H1 (cell line): ENCODE data around the gene TSPEAR. TPM values are rescaled to one million over a fixed set of nuclear protein-coding genes. Genes with fewer than 3 reads are reported as not detected.
A peak's percentile ranks its signal among the peaks of the same experiment; 100 is the strongest.

Experiments used
- CTCF ChIA-PET: fragments of 300-600 bp; sonication (Branson Sonifier 250); formaldehyde crosslinking; loops from one replicate; lab custom pipeline; 2021; ENCODE audit not compliant: partially characterized antibody; lab: Charles Lee
- POLR2A ChIA-PET: fragments of 300-600 bp; sonication (Branson Sonifier 250); formaldehyde crosslinking; loops from one replicate; lab custom pipeline; 2021; ENCODE audit warnings: inconsistent platforms; ENCODE audit not compliant: partially characterized antibody; lab: Charles Lee
- DNase-seq, 2 experiments: peaks; one replicate each; pipeline versions ENCODE4 v3.0.0 to v3.0.0-alpha.2; 2010 to 2022; ENCODE audit warnings: low spot score in 2 of 2, low read depth in 1 of 2, mixed read lengths in 1 of 2
- FAIRE-seq: peaks from 2 replicates; lab custom pipeline; 2011; peaks lifted over from hg19 to GRCh38; lab: Jason Lieb, UNC
- H2AFZ ChIP-seq: 2 replicates; pipeline ENCODE4 v1.8.1; 2012; ENCODE audit warnings: low read length, inconsistent platforms
- H2AK5ac ChIP-seq: 2 replicates; pipeline ENCODE4 v1.6.1; 2013; ENCODE audit warnings: low read depth, low read length
- H2BK120ac ChIP-seq: replicated peaks from 2 replicates; pipeline ENCODE3; 2013; ENCODE audit warnings: low read depth, low read length, inconsistent platforms
- H2BK12ac ChIP-seq: 2 replicates; pipeline ENCODE4 v1.6.1; 2013; ENCODE audit warnings: low read depth, low read length
- H2BK15ac ChIP-seq: 2 replicates; pipeline ENCODE4 v1.6.1; 2013; ENCODE audit warnings: low read length
- H2BK20ac ChIP-seq: 2 replicates; pipeline ENCODE4 v1.6.1; 2013; ENCODE audit warnings: low read length
- H2BK5ac ChIP-seq: 2 replicates; pipeline ENCODE4 v1.6.1; 2013; ENCODE audit warnings: low read depth, low read length
- H3K14ac ChIP-seq: 2 replicates; pipeline ENCODE4 v1.6.1; 2013; ENCODE audit warnings: inconsistent platforms; ENCODE audit not compliant: insufficient read length
- H3K18ac ChIP-seq: 2 replicates; pipeline ENCODE4 v1.6.1; 2013; ENCODE audit warnings: low read length; ENCODE audit errors: extremely low read depth
- H3K23ac ChIP-seq: 2 replicates; pipeline ENCODE4 v1.6.1; 2013; ENCODE audit warnings: inconsistent platforms; ENCODE audit not compliant: insufficient read length
- H3K23me2 ChIP-seq: 2 replicates; pipeline ENCODE4 v1.6.1; 2013; ENCODE audit warnings: low read depth, low read length
- H3K27ac ChIP-seq: 2 replicates; pipeline ENCODE4 v1.6.1; 2011; ENCODE audit warnings: low read depth, low read length, inconsistent platforms
- H3K27me3 ChIP-seq, 4 experiments: replicated peaks in 1 of 4; 1 replicate in 1 of 4; 2 replicates in 3 of 4; pipeline versions ENCODE4 v1.6.1 to v1.8.1; 2011 to 2013; ENCODE audit warnings: low read length in 3 of 4, mild to moderate bottlenecking in 3 of 4, inconsistent platforms in 2 of 4, mixed read lengths in 2 of 4, moderate library complexity in 1 of 4; ENCODE audit not compliant: control insufficient read depth in 3 of 4, insufficient read depth in 3 of 4; ENCODE audit errors: extremely low read depth in 1 of 4
- H3K36me3 ChIP-seq, 4 experiments: 2 replicates each; pipeline versions ENCODE4 v1.6.1 to v1.8.1; 2011 to 2013; ENCODE audit warnings: mild to moderate bottlenecking in 4 of 4, low read length in 3 of 4, moderate library complexity in 2 of 4, control low read depth in 1 of 4, inconsistent platforms in 1 of 4; ENCODE audit not compliant: insufficient read depth in 4 of 4, control insufficient read depth in 2 of 4
- H3K4ac ChIP-seq: replicated peaks from 2 replicates; pipeline ENCODE3; 2013; ENCODE audit warnings: low read length, low read depth, mixed read lengths, inconsistent platforms; ENCODE audit not compliant: insufficient read length
- H3K4me1 ChIP-seq, 4 experiments: replicated peaks in 1 of 4; 1 replicate in 1 of 4; 2 replicates in 3 of 4; pipeline versions ENCODE4 v1.6.1 to v1.8.1; 2011 to 2013; ENCODE audit warnings: low read length in 3 of 4, inconsistent platforms in 2 of 4, mixed read lengths in 1 of 4; ENCODE audit not compliant: insufficient read depth in 4 of 4, control insufficient read depth in 3 of 4
- H3K4me2 ChIP-seq, 2 experiments: 2 replicates each; pipeline versions ENCODE4 v1.6.1 to v1.8.1; 2011 to 2013; ENCODE audit warnings: low read depth in 2 of 2, low read length in 2 of 2, control low read depth in 1 of 2, inconsistent platforms in 1 of 2, mild to moderate bottlenecking in 1 of 2; ENCODE audit not compliant: insufficient read depth in 1 of 2
- H3K4me3 ChIP-seq, 4 experiments: fragments of 200-600, 300-600 bp in 1 of 4; sonication (generic), shearing (Covaris generic), sonication (Bioruptor Twin) in 1 of 4; 2 replicates each; pipeline versions ENCODE4 v1.5.1 to v1.8.1; 2011 to 2016; ENCODE audit warnings: low read length in 4 of 4, low read depth in 3 of 4, control low read depth in 2 of 4, inconsistent platforms in 2 of 4, mild to moderate bottlenecking in 2 of 4, mixed read lengths in 1 of 4, moderate library complexity in 1 of 4; ENCODE audit not compliant: insufficient read depth in 2 of 4; ENCODE audit errors: extremely low read depth in 1 of 4
- H3K56ac ChIP-seq: replicated peaks from 2 replicates; pipeline ENCODE3; 2013; ENCODE audit warnings: low read depth, mild to moderate bottlenecking, mixed read lengths, low read length, inconsistent platforms; ENCODE audit not compliant: insufficient read length
- H3K79me1 ChIP-seq: 2 replicates; pipeline ENCODE4 v1.6.1; 2013; ENCODE audit warnings: low read depth, low read length, control low read depth
- H3K79me2 ChIP-seq, 2 experiments: 2 replicates each; pipeline versions ENCODE4 v1.6.1 to v1.8.1; 2012 to 2013; ENCODE audit warnings: low read length in 2 of 2, mild to moderate bottlenecking in 2 of 2, inconsistent platforms in 1 of 2; ENCODE audit not compliant: insufficient read depth in 2 of 2, control insufficient read depth in 1 of 2
- H3K9ac ChIP-seq, 4 experiments: replicated peaks in 1 of 4; 1 replicate in 1 of 4; 2 replicates in 3 of 4; pipeline versions ENCODE4 v1.6.1 to v1.8.1; 2011 to 2013; ENCODE audit warnings: low read depth in 3 of 4, low read length in 3 of 4, control low read depth in 2 of 4, mild to moderate bottlenecking in 2 of 4, moderate library complexity in 2 of 4, inconsistent platforms in 1 of 4; ENCODE audit errors: extremely low read depth in 1 of 4
- H3K9me3 ChIP-seq, 2 experiments: 2 replicates each; pipeline versions ENCODE4 v1.6.1 to v1.8.1; 2012 to 2013; ENCODE audit warnings: mild to moderate bottlenecking in 2 of 2, moderate library complexity in 2 of 2, control low read depth in 1 of 2, inconsistent platforms in 1 of 2, low read depth in 1 of 2, low read length in 1 of 2, mixed read lengths in 1 of 2; ENCODE audit not compliant: insufficient read depth in 2 of 2
- H4K20me1 ChIP-seq, 2 experiments: replicated peaks in 1 of 2; 2 replicates each; pipeline versions ENCODE3 to v1.8.1; 2011 to 2013; ENCODE audit warnings: inconsistent platforms in 2 of 2, low read length in 2 of 2, mild to moderate bottlenecking in 1 of 2; ENCODE audit not compliant: insufficient read depth in 2 of 2, control insufficient read depth in 1 of 2
- H4K5ac ChIP-seq: 2 replicates; pipeline ENCODE4 v1.6.1; 2013; ENCODE audit warnings: low read length, low read depth, mixed read lengths, inconsistent platforms; ENCODE audit not compliant: insufficient read length
- H4K8ac ChIP-seq: 2 replicates; pipeline ENCODE4 v1.8.0; 2013; ENCODE audit warnings: mild to moderate bottlenecking, moderate library complexity, low read length, inconsistent platforms; ENCODE audit not compliant: insufficient read depth; ENCODE audit errors: extremely low read depth
- H4K91ac ChIP-seq: replicated peaks from 2 replicates; pipeline ENCODE3; 2013; ENCODE audit warnings: low read length, mixed read lengths, inconsistent platforms; ENCODE audit not compliant: insufficient read length
- EGR1 ChIP-seq: IDR thresholded peaks from 2 replicates; pipeline ENCODE4 v1.6.1; 2011; ENCODE audit warnings: low read depth, low read length, borderline replicate concordance
- GTF2F1 ChIP-seq: IDR thresholded peaks from 2 replicates; pipeline ENCODE4 v1.6.1; 2012; ENCODE audit warnings: low read depth, low read length, improper control_type of control experiment, borderline replicate concordance
- HDAC2 ChIP-seq, 2 experiments: fragments of 300-600 bp in 1 of 2; sonication (generic) in 1 of 2; IDR thresholded peaks; 2 replicates each; pipeline ENCODE4 v1.6.1; 2011 to 2012; ENCODE audit warnings: low read depth in 2 of 2, low read length in 2 of 2, mild to moderate bottlenecking in 2 of 2, moderate library complexity in 2 of 2, borderline replicate concordance in 1 of 2, inconsistent platforms in 1 of 2
- JUN ChIP-seq: IDR thresholded peaks from 2 replicates; pipeline ENCODE4 v1.6.1; 2011; ENCODE audit warnings: low read depth, mild to moderate bottlenecking, improper control_type of control experiment, low read length
- NANOG ChIP-seq: IDR thresholded peaks from 2 replicates; pipeline ENCODE4 v1.6.1; 2011; ENCODE audit warnings: low read length, low read depth, mild to moderate bottlenecking, inconsistent platforms; ENCODE audit not compliant: insufficient read depth, poor library complexity, severe bottlenecking
- RNF2 ChIP-seq: fragments of 200-900, 300-1000 bp; sonication (generic); IDR thresholded peaks from 2 replicates; pipeline ENCODE4 v1.7.1; 2016; ENCODE audit warnings: borderline replicate concordance, low read depth, mild to moderate bottlenecking, antibody characterized with exemption, low read length; ENCODE audit not compliant: poor library complexity, severe bottlenecking; ENCODE audit errors: missing control alignments
- SRF ChIP-seq: IDR thresholded peaks from 2 replicates; pipeline ENCODE4 v1.6.1; 2011; ENCODE audit warnings: mild to moderate bottlenecking, low read depth, low read length, moderate library complexity
- SUZ12 ChIP-seq: fragments of 200-600 bp; sonication (generic); IDR thresholded peaks from 2 replicates; pipeline ENCODE4 v1.6.1; 2012; ENCODE audit warnings: mild to moderate bottlenecking, inconsistent platforms, low read length, moderate library complexity, mixed read lengths
- TAF1 ChIP-seq: IDR thresholded peaks from 2 replicates; pipeline ENCODE4 v1.6.1; 2011; ENCODE audit warnings: mild to moderate bottlenecking, low read depth, low read length
- WGBS, 2 experiments: shearing (Covaris generic) in 1 of 2; methylation state at CpG; one replicate each; pipeline versions ENCODE4 v1.1.6 to v1.1.7; 2013 to 2015; ENCODE audit warnings: low lambda C conversion rate in 2 of 2, mixed read lengths in 2 of 2, inconsistent platforms in 1 of 2, low coverage in 1 of 2, missing lambda C conversion rate in 1 of 2; ENCODE audit not compliant: insufficient replicate concordance in 2 of 2, insufficient coverage in 1 of 2, insufficient read length in 1 of 2; ENCODE audit errors: extremely low coverage in 1 of 2, missing lambda C conversion rate in 1 of 2; 5-methylcytosine and 5-hydroxymethylcytosine counted together
- polyA plus RNA-seq, 7 experiments: library from polyadenylated mRNA; depleted of rRNA in 3 of 7; stranded (reverse) in 5 of 7; unstranded in 2 of 7; fragments of >200 nt in 5 of 7; fragments of 200-250 nt in 2 of 7; gene quantifications; 1 replicate in 5 of 7; 2 replicates in 1 of 7; 4 replicates in 1 of 7; pipeline versions ENCODE4 v1.2.1 to v1.2.3, GENCODE V29; 2011 to 2013; ENCODE audit warnings: missing spikeins in 2 of 7, mixed read lengths in 2 of 7
- total RNA-seq: library from RNA; stranded (reverse); fragmentation: NEBNext Ultra II Directional; extraction: Animal tissue kit (Norgen Biotek cat#: 25700); gene quantifications from 2 replicates; pipeline ENCODE4 v1.2.1, GENCODE V29; 2021

TSPEAR gene
- total and polyA plus RNA-seq, 2 of the 8 experiments (the other 6 are each of a cell fraction or from before 2014, with no cell fraction given) = 0.58 to 0.89 TPM

- peak overlapping the region; percentile 93; the same call in 1 of the 2 replicates for H2BK20ac ChIP-seq
- peaks cover 0 to 58% (median 45%) of the 10 kb centered on the region in 4 experiments; a peak in 6 of 7 replicates for H3K4me1 ChIP-seq
- no peaks in the 10 kb centered on the region for H3K36me3 ChIP-seq
- H4K8ac ChIP-seq = peak overlapping the region; percentile 38; the same call in 1 of the 2 replicates
- peak overlapping the region; percentile 79 for H4K91ac ChIP-seq
- peak overlapping the region; percentile 95; the same call in 1 of the 2 replicates for H3K18ac ChIP-seq
- peak overlapping the region; percentile 1 to 58 (median 39); a peak in 5 of 8 replicates for H3K4me3 ChIP-seq
- no peak overlapping the region for H3K56ac ChIP-seq
- POLR2A ChIA-PET = interaction anchor here (0.5 to 1.7 kb wide), 6 partner anchors 9 to 230 kb away, joined by 3 to 6 read pairs (median 3); partner anchors contain the start of genes KRTAP10-12 and SLX9
- no peak overlapping the region for H4K5ac ChIP-seq
- no peak overlapping the region for H3K27ac ChIP-seq
- H3K79me2 ChIP-seq = no peaks in the 10 kb centered on the region
- H3K27me3 ChIP-seq = peaks cover 24 to 77% (median 68%) of the 10 kb centered on the region in 4 experiments
- DNase-seq (peak in 1 of 2 experiments; percentile 56), FAIRE-seq (no peak)
- H2BK15ac ChIP-seq = 0 out of 2 replicates have a peak overlapping the region, but pooled peaks have one; percentile 61
- H4K20me1 ChIP-seq = peaks cover 0 to 2% of the 10 kb centered on the region in 2 experiments
- H3K9me3 ChIP-seq = no peaks in the 10 kb centered on the region
- H3K9ac ChIP-seq = no peak overlapping the region
- TF ChIP-seq RNF2 (no peak), SRF (no peak), EGR1 (no peak), GTF2F1 (no peak), SUZ12 (no peak), TAF1 (0 out of 2 replicates have a peak, but pooled peaks have one; percentile 10), JUN (no peak), HDAC2 (IDR thresholded peaks at IDR 0.05; ENCODE audit: borderline replicate concordance in 1 of 2, low read depth in 2 of 2, low read length in 2 of 2) (0 out of 4 replicates have a peak, but pooled peaks of 1 of the 2 experiments have one; percentile 1), NANOG (no peak)
- H2AFZ ChIP-seq = no peak overlapping the region
- peaks cover 47% of the 10 kb centered on the region for H3K23me2 ChIP-seq
- peak overlapping the region; percentile 89; the same call in 1 of the 2 replicates for H2BK5ac ChIP-seq
- peak overlapping the region; percentile 13 for H3K4ac ChIP-seq
- H3K4me2 ChIP-seq = peak overlapping the region; percentile 91 to 93
- H3K14ac ChIP-seq = no peak overlapping the region
- CTCF ChIA-PET = interaction anchor here (0.8 to 2.5 kb wide), 11 partner anchors 8 to 210 kb away, joined by 3 to 10 read pairs (median 4); partner anchors contain the start of genes ITGB2 and KRTAP10-12
- peaks cover 3% of the 10 kb centered on the region; the same call in 1 of the 2 replicates for H3K79me1 ChIP-seq
- no peak overlapping the region for H3K23ac ChIP-seq
- no peak overlapping the region for H2AK5ac ChIP-seq
- 0% methylated on average over 15 of the region's 17 CpGs; no CpG with 5 or more reads in 1 of the 2 experiments for WGBS, 2 experiments
- H2BK120ac ChIP-seq = peak overlapping the region; percentile 75
- H2BK12ac ChIP-seq = peak overlapping the region; percentile 98; the same call in 1 of the 2 replicates
Observed at GRCh38 chr21:44710294-44710665, 1.1 kb downstream of the TSPEAR start.
